HG03196 (cell line): ENCODE results near the gene SOX5.
"Not testable (repeated sequence)": the region's sequence is repeated elsewhere in the genome, so short reads cannot be mapped to it uniquely, and the experiment has no call there.

Experiments used
- ATAC-seq: cut with Tn5 transposase; IDR thresholded peaks from one replicate; pipeline ENCODE4 v1.9.1; 2021; ENCODE audit not compliant: unreplicated experiment

Gene SOX5

GRCh38 chr12:23911574-23911973 is 37.9 kb downstream of the SOX5 start:
- no peak for ATAC-seq

DNA sequence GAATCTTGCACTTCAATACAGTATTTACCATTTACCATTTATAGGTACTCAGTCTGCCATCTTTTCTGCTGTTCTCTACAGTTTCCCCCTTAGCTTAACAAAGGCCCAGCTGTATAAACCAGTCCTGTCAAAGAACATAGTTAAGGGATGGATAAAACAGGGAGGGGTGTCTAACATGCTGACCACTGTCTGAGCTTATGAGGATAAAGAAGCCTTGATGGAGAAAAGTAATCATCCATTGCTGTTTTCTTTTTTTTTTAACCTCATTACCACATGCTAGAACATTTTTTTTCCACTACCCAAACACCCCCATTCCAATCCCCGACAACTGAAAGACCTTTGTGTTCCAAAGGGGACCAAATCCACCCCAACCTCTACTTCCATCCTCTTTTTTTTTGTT is 39.9 kb downstream of the SOX5 start:
- ATAC-seq: no peak

DNA sequence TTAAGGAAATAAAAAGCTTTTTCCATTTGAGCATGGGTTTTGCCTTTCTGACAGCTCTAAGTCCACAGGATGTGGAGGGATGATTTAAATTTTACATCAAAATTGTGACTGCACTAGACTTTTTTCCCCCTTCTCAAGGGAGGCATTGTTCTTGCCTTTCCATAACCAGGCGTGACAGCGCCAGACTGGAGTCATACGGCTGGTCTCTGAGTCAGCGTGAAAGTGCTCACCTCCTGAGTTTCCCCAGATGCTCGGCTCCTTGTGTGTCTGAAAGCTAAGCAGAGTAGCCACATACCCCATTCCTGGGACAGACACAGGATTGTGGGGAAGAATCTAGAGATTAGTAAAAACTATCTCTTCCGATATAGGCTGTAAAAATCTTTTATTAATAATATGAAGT is 43.1 kb downstream of the SOX5 start:
- no peak for ATAC-seq

GRCh38 chr12:23899434-23899833 is 50.0 kb downstream of the SOX5 start:
- no peak for ATAC-seq

GRCh38 chr12:23898121-23898520 is 51.3 kb downstream of the SOX5 start:
- ATAC-seq: no peak

- no peak for ATAC-seq
Observed at GRCh38 chr12:23895792-23896218, 53.7 kb downstream of the SOX5 start.

GRCh38 chr12:23893611-23894010 is 55.9 kb downstream of the SOX5 start:
- no peak for ATAC-seq

GRCh38 chr12:23891115-23891514 is 58.4 kb downstream of the SOX5 start:
- no peak for ATAC-seq

DNA sequence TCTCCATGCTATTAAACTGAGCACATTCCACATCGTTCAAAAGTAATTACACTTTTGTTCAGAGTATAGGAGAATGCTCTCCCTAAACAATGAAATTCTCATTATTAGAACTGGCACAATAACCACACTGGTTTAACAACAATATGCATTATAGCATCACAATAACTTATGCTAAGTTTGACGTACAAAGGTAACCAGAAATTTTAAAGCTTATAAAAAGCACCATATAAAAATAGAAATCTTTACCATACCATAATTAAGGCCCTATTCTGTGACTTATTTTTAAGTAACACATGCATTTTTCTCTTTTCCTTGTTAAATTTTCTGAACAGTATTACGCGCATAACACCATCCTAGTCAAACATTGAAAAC is 60.4 kb downstream of the SOX5 start:
- no peak for ATAC-seq

DNA sequence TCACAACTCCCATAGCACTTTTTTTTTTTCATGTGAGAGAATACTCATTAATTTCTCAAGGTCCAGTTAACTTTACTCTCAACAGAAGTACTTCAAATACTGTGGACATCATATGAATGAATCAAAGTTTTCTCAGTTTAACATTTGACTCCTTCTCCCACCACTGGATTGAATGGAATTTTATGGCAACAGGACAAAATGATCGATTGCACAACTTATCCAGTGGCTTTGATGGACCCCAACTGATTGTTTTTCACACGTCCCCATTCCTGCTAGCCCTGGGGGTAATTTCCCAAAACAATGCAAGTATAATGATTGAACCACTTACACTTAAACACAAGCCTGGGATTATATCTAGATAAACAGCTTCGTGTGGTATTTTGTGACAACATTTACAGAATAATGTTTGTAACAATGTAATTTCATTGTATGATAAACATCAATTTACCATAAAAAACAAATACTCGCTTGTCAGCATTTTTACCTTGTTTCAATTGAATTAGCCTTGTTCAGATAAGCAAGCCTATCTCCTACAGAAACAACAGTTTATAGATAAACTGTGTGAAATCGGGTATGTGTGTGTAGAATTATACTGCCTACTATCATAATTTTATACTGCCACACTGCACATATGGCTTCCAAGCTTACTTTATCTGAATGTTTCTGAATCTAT is 60.9 kb downstream of the SOX5 start:
- no peak for ATAC-seq

GRCh38 chr12:23887055-23887835 is 62.2 kb downstream of the SOX5 start:
- ATAC-seq: no peak

DNA sequence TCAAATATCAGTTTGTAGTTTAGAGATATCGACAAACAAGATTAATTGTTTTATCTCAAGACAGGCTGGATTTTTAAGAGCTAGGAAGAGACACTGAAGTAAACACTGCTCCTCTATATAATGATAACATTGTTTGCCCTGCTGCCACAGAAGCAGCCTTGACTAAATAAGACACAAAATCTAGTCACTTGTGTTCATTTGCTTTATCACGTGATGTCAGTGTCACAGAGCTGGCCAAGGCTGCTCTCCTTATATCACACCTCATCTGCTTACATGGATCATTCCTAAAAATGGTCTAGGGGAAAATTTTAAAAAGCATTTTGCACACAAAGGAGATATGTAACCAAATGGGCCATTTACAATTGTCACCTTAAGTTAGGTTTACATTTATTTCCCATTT is 64.1 kb downstream of the SOX5 start:
- no peak for ATAC-seq

DNA sequence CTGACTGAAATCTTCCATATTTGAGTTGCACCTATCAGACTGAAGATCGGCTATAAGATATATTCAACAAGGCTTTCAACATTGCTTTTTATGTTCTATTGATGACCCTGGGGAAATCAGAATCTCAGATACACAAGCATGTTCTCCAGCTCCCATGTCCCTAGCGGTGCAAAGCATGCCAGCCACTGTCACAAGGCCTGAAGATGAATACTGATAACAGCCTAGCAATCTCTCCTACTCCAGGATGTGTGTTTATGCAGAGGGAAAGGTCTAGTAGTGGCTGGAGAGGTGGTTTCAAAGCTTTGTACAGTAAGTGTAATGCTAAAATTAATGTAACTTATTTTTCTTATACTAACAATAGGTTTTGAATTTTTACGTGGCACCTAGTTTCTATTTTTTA is 64.6 kb downstream of the SOX5 start:
- ATAC-seq: no peak

- no peak for ATAC-seq
Observed at GRCh38 chr12:23880988-23881387, 68.5 kb downstream of the SOX5 start.

DNA sequence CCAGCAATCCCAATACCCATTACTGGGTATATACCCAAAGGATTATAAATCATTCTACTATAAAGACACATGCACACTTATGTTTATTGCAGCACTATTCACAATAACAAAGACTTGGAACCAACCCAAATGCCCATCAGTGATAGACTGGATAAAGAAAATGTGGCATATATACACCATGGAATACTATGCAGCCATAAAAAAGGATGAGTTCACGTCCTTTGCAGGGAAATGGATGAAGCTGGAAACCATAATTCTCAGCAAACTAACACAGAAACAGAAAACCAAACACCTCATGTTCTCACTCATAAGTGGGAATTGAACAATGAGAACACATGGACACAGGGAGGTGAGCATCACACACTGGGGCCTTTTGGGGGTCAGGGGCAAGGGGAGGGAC is 72.9 kb downstream of the SOX5 start:
- ATAC-seq: not testable (repeated sequence)

DNA sequence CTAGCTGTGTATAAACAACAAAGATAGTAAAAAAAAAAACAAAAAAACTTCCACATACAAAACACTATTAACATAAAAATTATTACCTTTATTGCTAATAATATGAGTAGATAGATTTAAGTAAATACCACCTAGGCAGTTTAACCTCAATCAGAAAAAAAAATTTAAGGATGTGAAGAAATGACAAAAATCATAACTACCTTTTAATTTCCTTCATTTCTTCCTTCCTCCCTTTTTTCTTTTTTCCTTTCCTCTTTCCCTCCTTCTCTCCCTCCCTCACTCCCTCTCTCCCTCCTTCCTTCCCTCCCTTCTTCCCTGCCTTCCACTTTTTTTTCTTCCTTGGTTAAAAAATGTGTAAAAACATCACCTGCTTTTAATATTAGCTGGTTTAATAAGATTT is 81.7 kb downstream of the SOX5 start:
- ATAC-seq: no peak

GRCh38 chr12:23862701-23863100 is 86.8 kb downstream of the SOX5 start:
- no peak for ATAC-seq

DNA sequence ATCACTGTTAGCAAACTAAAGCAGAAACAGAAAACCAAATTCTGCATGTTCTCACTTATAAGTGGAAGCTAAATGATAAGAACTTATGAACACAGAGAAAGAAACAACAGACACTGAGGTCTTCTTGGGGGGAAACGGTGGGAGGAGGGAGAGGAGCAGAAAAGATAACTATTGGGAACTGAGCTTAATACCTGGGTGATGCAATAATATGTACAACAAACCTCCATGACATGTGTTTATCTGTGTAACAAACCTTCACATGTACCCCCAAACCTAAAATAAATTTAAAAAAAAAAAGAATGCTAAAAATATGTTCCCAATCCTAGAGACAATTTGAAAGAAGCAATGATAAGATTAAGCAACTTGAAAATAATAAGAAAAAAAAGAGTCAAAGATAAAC is 89.5 kb downstream of the SOX5 start:
- ATAC-seq: no peak

- ATAC-seq: no peak
Observed at GRCh38 chr12:23857178-23857577, 92.3 kb downstream of the SOX5 start.

- no peak for ATAC-seq
Observed at GRCh38 chr12:23855813-23856212, 93.7 kb downstream of the SOX5 start.

GRCh38 chr12:23854598-23854997 is 94.9 kb downstream of the SOX5 start:
- ATAC-seq: no peak

DNA sequence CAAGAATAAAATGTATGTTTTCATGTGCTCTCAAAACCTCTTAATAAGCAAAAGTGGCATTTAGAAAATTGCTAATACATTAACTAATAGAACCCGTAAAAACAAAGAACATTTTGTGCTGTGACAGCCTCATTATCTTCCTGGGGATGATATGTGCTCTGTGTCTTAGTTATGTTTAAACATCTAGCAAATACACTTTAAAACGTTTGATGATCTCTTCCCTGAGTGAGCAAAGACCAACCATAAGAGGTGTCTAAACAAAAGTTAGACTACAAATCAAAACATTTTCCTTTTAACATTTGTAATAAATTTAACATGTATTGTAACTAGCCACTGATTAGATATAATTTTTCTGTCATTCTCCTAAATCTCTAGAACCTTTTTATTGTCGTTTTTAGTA is 95.8 kb downstream of the SOX5 start:
- ATAC-seq: no peak

- ATAC-seq: no peak
Observed at GRCh38 chr12:23851602-23852001, 97.9 kb downstream of the SOX5 start.
